Ascending aorta (tissue), 2 donors: ENCODE results near the gene SUSD6. TPM values are rescaled to one million over a fixed set of nuclear protein-coding genes. Genes with fewer than 3 reads are reported as not detected.

Experiments
- DNase-seq, 2 donors: peaks; one replicate each; pipeline ENCODE4 v3.0.0-alpha.2; 2019; ENCODE audit warnings: low spot score in 2 of 2
- H3K27ac ChIP-seq, 2 donors: fragments of 200-600 bp; sonication (generic); one replicate each; pipeline ENCODE4 v1.5.1; 2016 to 2017; ENCODE audit warnings: mild to moderate bottlenecking in 1 of 2
- H3K27me3 ChIP-seq: fragments of 200-600 bp; sonication (generic); one replicate; pipeline ENCODE4 v1.5.1; 2017
- H3K36me3 ChIP-seq, 2 donors: fragments of 200-600 bp; sonication (generic); one replicate each; pipeline ENCODE4 v1.5.1; 2016
- H3K4me1 ChIP-seq, 2 donors: fragments of 200-600 bp; sonication (generic); one replicate each; pipeline ENCODE4 v1.5.1; 2016 to 2017; ENCODE audit warnings: mild to moderate bottlenecking in 1 of 2
- H3K4me3 ChIP-seq, 2 donors: fragments of 200-600 bp; sonication (generic); one replicate each; pipeline ENCODE4 v1.5.1; 2016 to 2017; ENCODE audit warnings: mild to moderate bottlenecking in 1 of 2
- H3K9me3 ChIP-seq, 2 donors: fragments of 200-600 bp; sonication (generic); one replicate each; pipeline ENCODE4 v1.5.1; 2016
- intact Hi-C: fragments of 100-400 bp; cut with DNase I; formaldehyde crosslinking; loops from one replicate; pipeline ENCODE4 v1.15.1; 2023
- total RNA-seq: library from RNA; depleted of rRNA; stranded (reverse); fragments of >200 nt; gene quantifications from one replicate; pipeline ENCODE4 v1.1.0, GENCODE V29; 2016
- TF ChIP-seq, protein P1 (sequence below), 3 experiments: fragments of 200-600 bp in 2 of 3; fragments of 450-650 bp in 1 of 3; sonication (generic) in 2 of 3; IDR thresholded peaks; one replicate each; pipeline ENCODE4 v1.5.1; 2016 to 2019; ENCODE audit warnings: antibody characterized with exemption in 3 of 3, mild to moderate bottlenecking in 1 of 3, moderate library complexity in 1 of 3

SUSD6 gene
- total RNA-seq, 1 donor from 2014 or later, result 23.3 TPM

DNA sequence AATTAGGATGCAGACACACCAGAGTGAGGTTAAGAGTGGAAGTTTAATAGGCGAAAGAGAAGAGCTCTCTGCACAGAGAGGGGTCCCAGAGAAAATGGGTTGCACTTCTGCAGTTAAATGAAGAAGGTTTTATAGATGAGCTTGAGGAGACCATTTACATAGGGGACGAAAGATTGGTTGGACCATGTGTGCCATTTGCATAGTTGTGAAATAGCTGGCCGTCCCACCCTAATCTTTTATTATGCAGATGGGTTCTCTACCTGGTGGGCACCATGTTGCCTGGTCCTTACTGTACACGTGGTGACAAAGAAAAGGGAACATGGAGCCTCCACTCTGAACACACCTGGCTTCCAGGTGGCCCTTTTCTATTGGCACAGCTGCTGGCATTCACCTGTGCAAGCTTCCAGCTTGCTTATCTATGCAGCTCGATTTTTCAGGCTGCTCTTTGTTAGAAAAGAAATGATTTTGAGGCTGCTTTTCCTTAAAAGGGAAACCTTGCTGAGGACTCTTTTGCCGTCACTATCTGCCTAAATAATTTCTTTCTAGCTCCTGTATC is 88.4 kb downstream of the SUSD6 start:
- Histone ChIP-seq H3K27me3 (no peaks in the 10 kb centered on the region), H3K36me3 (peaks cover 4 to 11% of the 10 kb centered on the region in 2 donors), H3K4me1 (peaks cover 5 to 15% of the 10 kb centered on the region in 2 donors), H3K27ac (no peak overlapping the region), H3K4me3 (no peak overlapping the region), H3K9me3 (no peaks in the 10 kb centered on the region)
- intact Hi-C loops, result no loop called here
- TF ChIP-seq, protein P1, sequence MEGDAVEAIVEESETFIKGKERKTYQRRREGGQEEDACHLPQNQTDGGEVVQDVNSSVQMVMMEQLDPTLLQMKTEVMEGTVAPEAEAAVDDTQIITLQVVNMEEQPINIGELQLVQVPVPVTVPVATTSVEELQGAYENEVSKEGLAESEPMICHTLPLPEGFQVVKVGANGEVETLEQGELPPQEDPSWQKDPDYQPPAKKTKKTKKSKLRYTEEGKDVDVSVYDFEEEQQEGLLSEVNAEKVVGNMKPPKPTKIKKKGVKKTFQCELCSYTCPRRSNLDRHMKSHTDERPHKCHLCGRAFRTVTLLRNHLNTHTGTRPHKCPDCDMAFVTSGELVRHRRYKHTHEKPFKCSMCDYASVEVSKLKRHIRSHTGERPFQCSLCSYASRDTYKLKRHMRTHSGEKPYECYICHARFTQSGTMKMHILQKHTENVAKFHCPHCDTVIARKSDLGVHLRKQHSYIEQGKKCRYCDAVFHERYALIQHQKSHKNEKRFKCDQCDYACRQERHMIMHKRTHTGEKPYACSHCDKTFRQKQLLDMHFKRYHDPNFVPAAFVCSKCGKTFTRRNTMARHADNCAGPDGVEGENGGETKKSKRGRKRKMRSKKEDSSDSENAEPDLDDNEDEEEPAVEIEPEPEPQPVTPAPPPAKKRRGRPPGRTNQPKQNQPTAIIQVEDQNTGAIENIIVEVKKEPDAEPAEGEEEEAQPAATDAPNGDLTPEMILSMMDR (IDR thresholded peaks at IDR 0.05), result no peak
- DNase-seq, result no peak

DNA sequence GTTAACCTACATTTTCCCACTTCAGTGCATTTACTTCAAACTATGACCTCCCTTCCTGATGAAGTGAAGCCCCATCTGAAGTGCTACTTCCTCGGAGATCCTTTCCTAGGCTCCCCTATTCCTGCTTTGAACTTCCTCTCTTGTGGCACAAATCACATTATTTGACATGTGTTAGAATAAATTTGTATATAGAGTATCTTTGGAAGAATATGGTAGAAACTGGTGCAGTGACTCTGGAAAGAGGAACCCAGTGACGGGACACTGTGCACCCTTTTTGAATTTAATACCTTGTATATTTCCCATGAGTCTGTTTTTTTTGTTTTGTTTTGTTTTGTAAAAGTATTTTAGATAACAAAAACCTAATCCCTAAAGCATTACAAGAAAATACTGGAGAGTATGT is 89.2 kb downstream of the SUSD6 start:
- peaks cover 0 to 13% of the 10 kb centered on the region in 2 donors for H3K4me1 ChIP-seq
- peaks cover 4 to 14% of the 10 kb centered on the region in 2 donors for H3K36me3 ChIP-seq
- no peaks in the 10 kb centered on the region for H3K27me3 ChIP-seq
- no peak overlapping the region for H3K4me3 ChIP-seq
- H3K27ac ChIP-seq, result no peak overlapping the region
- intact Hi-C loops, result no loop called here
- TF ChIP-seq, protein P1 (IDR thresholded peaks at IDR 0.05), result no peak
- no peaks in the 10 kb centered on the region for H3K9me3 ChIP-seq
- DNase-seq, result no peak

DNA sequence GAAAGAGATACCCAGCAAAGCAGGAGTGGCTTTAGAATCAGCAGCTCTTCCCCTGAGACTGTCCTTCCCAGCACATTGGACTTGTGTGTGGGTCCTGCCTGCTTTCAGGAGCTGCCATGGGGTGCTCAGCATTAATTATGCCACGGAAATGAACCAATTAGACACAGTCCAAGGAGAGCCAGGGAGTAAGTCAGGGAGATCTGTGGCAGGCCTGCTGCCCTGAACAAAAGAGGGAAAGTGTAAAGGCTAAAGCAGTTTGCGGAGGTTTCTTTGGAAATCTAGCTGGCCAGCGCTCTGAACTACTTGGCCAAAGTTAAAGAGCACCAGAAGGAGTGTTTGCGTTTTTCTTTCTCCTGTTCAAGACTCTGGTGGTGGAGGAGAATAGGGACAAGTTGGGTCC is 89.9 kb downstream of the SUSD6 start:
- DNase-seq, result no peak
- no peak overlapping the region for H3K4me3 ChIP-seq
- intact Hi-C loops, result no loop called here
- TF ChIP-seq, protein P1 (IDR thresholded peaks at IDR 0.05), result no peak
- no peak overlapping the region for H3K27ac ChIP-seq
- peaks cover 0 to 11% of the 10 kb centered on the region in 2 donors for H3K4me1 ChIP-seq
- H3K27me3 ChIP-seq, result no peaks in the 10 kb centered on the region
- H3K9me3 ChIP-seq, result no peaks in the 10 kb centered on the region
- H3K36me3 ChIP-seq, result peaks cover 4 to 14% of the 10 kb centered on the region in 2 donors

DNA sequence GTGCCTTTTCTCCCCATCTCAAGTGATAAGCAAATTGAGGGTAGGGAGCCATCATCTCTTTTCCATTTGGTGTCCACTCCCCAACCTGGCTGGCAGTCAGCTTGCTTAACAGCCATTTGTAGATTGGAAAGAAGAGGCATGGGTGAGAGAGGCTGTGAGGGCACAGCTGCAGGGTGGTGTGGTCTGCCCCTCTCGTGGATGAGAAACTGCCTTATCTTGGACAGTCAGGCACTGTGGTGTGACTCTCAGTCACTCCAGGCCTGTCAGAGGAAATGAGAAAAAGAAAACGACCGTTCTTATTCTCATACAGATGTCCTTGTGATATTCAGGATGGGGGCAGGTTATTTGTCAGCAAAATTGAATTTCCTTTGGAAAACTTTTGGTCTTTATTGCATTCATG is 90.5 kb downstream of the SUSD6 start:
- no peaks in the 10 kb centered on the region for H3K9me3 ChIP-seq
- H3K4me3 ChIP-seq, result no peak overlapping the region
- no peaks in the 10 kb centered on the region for H3K27me3 ChIP-seq
- DNase-seq, result no peak
- intact Hi-C loops, result no loop called here
- H3K36me3 ChIP-seq, result peaks cover 4 to 14% of the 10 kb centered on the region in 2 donors
- peaks cover 0 to 10% of the 10 kb centered on the region in 2 donors for H3K4me1 ChIP-seq
- H3K27ac ChIP-seq, result no peak overlapping the region
- TF ChIP-seq, protein P1 (IDR thresholded peaks at IDR 0.05), result no peak

DNA sequence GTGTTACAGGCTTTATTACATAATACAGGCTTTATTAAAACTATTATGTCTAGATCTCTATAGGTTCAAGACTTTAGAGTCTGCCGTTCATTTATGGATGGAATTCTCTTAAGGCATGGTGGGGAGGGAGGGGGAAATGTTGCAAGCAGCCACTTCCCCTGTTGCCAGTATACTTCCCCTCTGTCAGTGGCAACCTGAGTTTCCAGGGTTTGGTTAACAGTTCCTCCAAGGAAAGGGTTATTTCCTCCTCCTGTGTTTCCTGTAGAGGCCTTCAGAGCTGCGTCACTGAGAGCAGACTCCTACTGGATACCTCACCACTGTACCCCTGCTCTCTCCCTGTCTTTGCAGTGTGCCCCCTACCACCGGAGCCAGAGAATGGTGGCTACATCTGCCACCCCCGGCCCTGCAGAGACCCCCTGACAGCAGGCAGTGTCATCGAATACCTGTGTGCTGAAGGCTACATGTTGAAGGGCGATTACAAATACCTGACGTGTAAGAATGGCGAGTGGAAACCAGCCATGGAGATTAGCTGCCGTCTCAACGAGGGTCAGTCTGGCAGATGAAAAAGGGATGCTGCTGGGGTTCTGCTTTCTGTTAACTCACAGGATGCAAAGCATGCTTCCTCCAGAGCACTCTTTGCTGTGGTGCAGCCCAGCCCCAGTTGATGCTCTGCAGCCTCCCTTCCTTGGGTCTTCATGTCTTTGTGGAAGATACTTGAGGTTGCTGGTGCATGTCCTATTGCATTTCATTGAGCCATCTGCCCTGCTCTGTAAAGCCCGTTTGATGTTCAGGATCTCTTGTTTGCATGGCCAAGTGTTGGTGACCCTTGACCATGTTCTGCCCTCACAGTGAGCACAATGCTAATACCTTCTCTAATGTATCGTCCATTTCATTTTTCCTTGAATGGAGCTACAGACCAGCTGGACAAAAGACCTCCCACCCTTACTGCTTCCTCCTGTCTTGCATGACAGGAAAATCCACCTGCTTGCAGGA is 91.9 kb downstream of the SUSD6 start:
- H3K36me3 ChIP-seq, result peaks cover 7 to 23% of the 10 kb centered on the region in 2 donors
- H3K27ac ChIP-seq, result no peak overlapping the region
- intact Hi-C loops, result no loop called here
- no peaks in the 10 kb centered on the region for H3K27me3 ChIP-seq
- H3K4me1 ChIP-seq, result peaks cover 0 to 10% of the 10 kb centered on the region in 2 donors
- no peaks in the 10 kb centered on the region for H3K9me3 ChIP-seq
- H3K4me3 ChIP-seq, result no peak overlapping the region
- DNase-seq, result no peak
- TF ChIP-seq, protein P1 (IDR thresholded peaks at IDR 0.05), result no peak
